NCI-H748 (cell line): Measurements from ENCODE around the gene CELF3.

Experiments
- DNase-seq: peaks from one replicate; lab custom pipeline; 2025; ENCODE audit not compliant: unreplicated experiment; lab: John Stamatoyannopoulos, UW

The CELF3 gene

GRCh38 chr1:151720974-151721787 lies 4.6 kb upstream of the CELF3 start, which contains the start of gene RIIAD1:
TSS of gene RIIAD1 (plus strand) at chr1:151721522. CDS start at chr1:151721537, 15 bp downstream.
- DNase-seq: peak; percentile 73

- no peak for DNase-seq
Observed at GRCh38 chr1:151720554-151720953, 4.0 kb upstream of the CELF3 start.

- no peak for DNase-seq
Observed at GRCh38 chr1:151720125-151720524, 3.5 kb upstream of the CELF3 start.

GRCh38 chr1:151718666-151719065 lies 2.1 kb upstream of the CELF3 start:
- no peak for DNase-seq

GRCh38 chr1:151718011-151718431 lies 1.4 kb upstream of the CELF3 start:
- DNase-seq: no peak

GRCh38 chr1:151716405-151716762 lies 219 bp downstream of the CELF3 start:
- DNase-seq: no peak

- peak; percentile 79 for DNase-seq
Observed at GRCh38 chr1:151715726-151716404, 738 bp downstream of the CELF3 start.

GRCh38 chr1:151714820-151715725 lies 1.5 kb downstream of the CELF3 start:
- no peak for DNase-seq

GRCh38 chr1:151713874-151714273 lies 2.7 kb downstream of the CELF3 start:
- no peak for DNase-seq

- DNase-seq: no peak
Observed at GRCh38 chr1:151713044-151713443, 3.6 kb downstream of the CELF3 start.

GRCh38 chr1:151711951-151712350 lies 4.7 kb downstream of the CELF3 start:
- peak; percentile 94 for DNase-seq

- no peak for DNase-seq
Observed at GRCh38 chr1:151711044-151711800, 5.4 kb downstream of the CELF3 start.

- peak; percentile 97 for DNase-seq
Observed at GRCh38 chr1:151710187-151710840, 6.3 kb downstream of the CELF3 start.

- DNase-seq: no peak
Observed at GRCh38 chr1:151708891-151709290, 7.7 kb downstream of the CELF3 start.

- DNase-seq: no peak
Observed at GRCh38 chr1:151707541-151708065, 9.0 kb downstream of the CELF3 start.

GRCh38 chr1:151706464-151707415 lies 9.9 kb downstream of the CELF3 start:
- no peak for DNase-seq

- no peak for DNase-seq
Observed at GRCh38 chr1:151705753-151706463, 10.7 kb downstream of the CELF3 start.

GRCh38 chr1:151705146-151705545 lies 11.5 kb downstream of the CELF3 start:
- no peak for DNase-seq
